Measurements from ENCODE around the gene RYR3.

RYR3 gene

GRCh38 chr15:33601461-33601860 is 290.7 kb downstream of the RYR3 start (continued):
- TF ChIP-seq TSHZ2 (CRISPR knock-in tag; IDR thresholded peaks at IDR 0.05), result no peak
- no peak for TF ChIP-seq ZFP30 (CRISPR knock-in tag; IDR thresholded peaks at IDR 0.05)
- TF ChIP-seq SNAI2 (CRISPR knock-in tag; IDR thresholded peaks at IDR 0.05), result no peak

- TF ChIP-seq ZNF8 (CRISPR knock-in tag; IDR thresholded peaks at IDR 0.05) (no peak), RARB (CRISPR knock-in tag; IDR thresholded peaks at IDR 0.05) (no peak), GLIS3 (CRISPR knock-in tag; IDR thresholded peaks at IDR 0.05) (no peak), ESRRG (CRISPR knock-in tag; IDR thresholded peaks at IDR 0.05) (no peak), CSDC2 (CRISPR knock-in tag; IDR thresholded peaks at IDR 0.05) (no peak), ZFP3 (CRISPR knock-in tag; IDR thresholded peaks at IDR 0.05) (no peak), POU6F1 (CRISPR knock-in tag; IDR thresholded peaks at IDR 0.05; ENCODE audit: borderline replicate concordance, low read depth) (no peak), BACH2 (CRISPR knock-in tag; IDR thresholded peaks at IDR 0.05; ENCODE audit: borderline replicate concordance) (no peak)
- peak; percentile 56 for ATAC-seq
These were observed 297.9 kb downstream of the RYR3 start for GRCh38 chr15:33608714-33609113.

- TF ChIP-seq OSR1 (CRISPR knock-in tag; IDR thresholded peaks at IDR 0.05), result no peak
- no peak for ATAC-seq
These were observed 302.0 kb downstream of the RYR3 start for GRCh38 chr15:33612721-33613304.

- no peak for ATAC-seq
- TF ChIP-seq TOX (CRISPR knock-in tag; IDR thresholded peaks at IDR 0.05; ENCODE audit: borderline replicate concordance) (no peak), CREB5 (CRISPR knock-in tag; IDR thresholded peaks at IDR 0.05; ENCODE audit: low read depth) (no peak), BACH2 (CRISPR knock-in tag; IDR thresholded peaks at IDR 0.05; ENCODE audit: borderline replicate concordance) (no peak), SNAI2 (CRISPR knock-in tag; IDR thresholded peaks at IDR 0.05) (no peak), PATZ1 (CRISPR knock-in tag; IDR thresholded peaks at IDR 0.05; ENCODE audit: borderline replicate concordance) (no peak), RARB (CRISPR knock-in tag; IDR thresholded peaks at IDR 0.05) (no peak), ESRRG (CRISPR knock-in tag; IDR thresholded peaks at IDR 0.05) (no peak), ZNF565 (CRISPR knock-in tag; conservative IDR thresholded peaks at IDR 0.05; ENCODE audit: low read depth) (no peak), ZFP3 (CRISPR knock-in tag; IDR thresholded peaks at IDR 0.05) (no peak), OSR1 (CRISPR knock-in tag; IDR thresholded peaks at IDR 0.05) (no peak), POU6F1 (CRISPR knock-in tag; IDR thresholded peaks at IDR 0.05; ENCODE audit: borderline replicate concordance, low read depth) (no peak), ZNF70 (CRISPR knock-in tag; IDR thresholded peaks at IDR 0.05) (no peak)
These were observed 305.7 kb downstream of the RYR3 start for GRCh38 chr15:33616475-33616874.
